HCT116 (cell line): Measurements from ENCODE around the gene FAM181A. TPM values are rescaled to one million over a fixed set of nuclear protein-coding genes. Genes with fewer than 3 reads are reported as not detected.

ENCODE experiments used
- ATAC-seq: fragments of 200-7000 bp; cut with Tn5 transposase; 2 replicates; pipeline ENCODE4 v1.9.1; 2020; ENCODE audit warnings: mild to moderate bottlenecking, moderate library complexity
- BruUV-seq: library from RNA; stranded (reverse); fragments of 400-500 nt; replicated peaks from 2 replicates; lab custom pipeline; 2021; lab: Mats Ljungman, UMichigan
- CTCF ChIA-PET: fragments of 300-600 bp; sonication (Branson Sonifier 250); formaldehyde crosslinking; loops from one replicate; lab custom pipeline; 2021; ENCODE audit warnings: antibody characterized with exemption; lab: Charles Lee
- POLR2A ChIA-PET: fragments of 300-600, 350-600 bp; sonication (Branson Sonifier 250); formaldehyde crosslinking; loops from one replicate; lab custom pipeline; 2021; ENCODE audit warnings: antibody characterized with exemption; lab: Charles Lee
- RAD21 ChIA-PET, 2 experiments: fragments of 300-600 bp; sonication (Branson Sonifier 250); formaldehyde crosslinking; loops; one replicate each; lab custom pipeline; 2023; ENCODE audit warnings: low total read pairs in 2 of 2; ENCODE audit not compliant: uncharacterized antibody in 2 of 2, unreplicated experiment in 2 of 2, low non-redundant PET in 1 of 2; lab: Charles Lee
- DNase-seq: peaks from one replicate; pipeline ENCODE4 v3.0.0-alpha.2; 2010; ENCODE audit warnings: low read depth, low spot score
- H2AFZ ChIP-seq: fragments of 200-600 bp; shearing (Covaris generic), sonication (generic); 2 replicates; pipeline ENCODE4 v1.6.1; 2017; ENCODE audit warnings: low read depth, mixed run types, mixed read lengths, antibody characterized with exemption, low read length; ENCODE audit not compliant: poor library complexity, severe bottlenecking
- H3K27ac ChIP-seq: 2 replicates; pipeline ENCODE4 v1.5.1; 2012; ENCODE audit warnings: low read depth, low read length
- H3K27me3 ChIP-seq: fragments of 200-600 bp; sonication (generic); 2 replicates; pipeline ENCODE4 v1.6.1; 2016; ENCODE audit warnings: mixed run types, low read length, mixed read lengths; ENCODE audit not compliant: insufficient read depth
- H3K36me3 ChIP-seq, 2 experiments: fragments of 200-500 bp in 1 of 2; fragments of 200-600 bp in 1 of 2; sonication (Bioruptor generic) in 1 of 2; sonication (generic) in 1 of 2; 2 replicates each; pipeline versions ENCODE4 v1.5.1 to v1.6.1; 2014 to 2016; ENCODE audit warnings: low read length in 2 of 2, inconsistent platforms in 1 of 2, mixed read lengths in 1 of 2, mixed run types in 1 of 2; ENCODE audit not compliant: insufficient read depth in 2 of 2, control insufficient read depth in 1 of 2
- H3K4me1 ChIP-seq, 2 experiments: fragments of 200-600 bp in 1 of 2; sonication (generic) in 1 of 2; 2 replicates each; pipeline versions ENCODE4 v1.5.1 to v1.6.1; 2012 to 2017; ENCODE audit warnings: low read length in 2 of 2, inconsistent platforms in 1 of 2, mild to moderate bottlenecking in 1 of 2, mixed read lengths in 1 of 2, mixed run types in 1 of 2, moderate library complexity in 1 of 2; ENCODE audit not compliant: insufficient read depth in 2 of 2, control insufficient read depth in 1 of 2
- H3K4me2 ChIP-seq: fragments of 200-600 bp; sonication (generic); 2 replicates; pipeline ENCODE4 v1.6.1; 2017; ENCODE audit warnings: mixed run types, low read length, mixed read lengths
- H3K4me3 ChIP-seq, 2 experiments: fragments of 200-600 bp in 1 of 2; sonication (generic) in 1 of 2; replicated peaks in 1 of 2; 2 replicates each; pipeline ENCODE4 v1.5.1; 2011 to 2016; ENCODE audit warnings: low read length in 2 of 2, control low read depth in 1 of 2, low read depth in 1 of 2, mild to moderate bottlenecking in 1 of 2, mixed read lengths in 1 of 2, mixed run types in 1 of 2
- H3K79me2 ChIP-seq: fragments of 200-600 bp; sonication (generic); 2 replicates; pipeline ENCODE4 v1.6.1; 2017; ENCODE audit warnings: mild to moderate bottlenecking, mixed run types, low read length, moderate library complexity, mixed read lengths; ENCODE audit not compliant: insufficient read depth
- H3K9ac ChIP-seq: fragments of 200-600 bp; sonication (generic); 2 replicates; pipeline ENCODE4 v1.6.1; 2016; ENCODE audit warnings: low read length, mixed read lengths
- H3K9me2 ChIP-seq: fragments of 200-600 bp; sonication (generic), shearing (Covaris generic); 2 replicates; pipeline ENCODE4 v1.6.1; 2017; ENCODE audit warnings: mixed run types, mild to moderate bottlenecking, moderate library complexity; ENCODE audit not compliant: insufficient read depth
- H3K9me3 ChIP-seq, 2 experiments: fragments of 200-500 bp in 1 of 2; fragments of 200-600 bp in 1 of 2; sonication (Bioruptor generic) in 1 of 2; sonication (generic) in 1 of 2; 2 replicates each; pipeline ENCODE4 v1.6.1; 2014 to 2017; ENCODE audit warnings: low read length in 2 of 2, mixed read lengths in 2 of 2, inconsistent platforms in 1 of 2, low read depth in 1 of 2, mild to moderate bottlenecking in 1 of 2, mixed run types in 1 of 2, moderate library complexity in 1 of 2; ENCODE audit not compliant: control insufficient read depth in 1 of 2, insufficient read depth in 1 of 2
- H4K20me1 ChIP-seq: fragments of 200-600 bp; sonication (generic), shearing (Covaris generic); 2 replicates; pipeline ENCODE4 v1.6.1; 2017; ENCODE audit warnings: mixed run types, mild to moderate bottlenecking, moderate library complexity; ENCODE audit not compliant: insufficient read depth
- ATF3 ChIP-seq: IDR thresholded peaks from 2 replicates; pipeline ENCODE4 v1.6.1; 2012
- CBX3 ChIP-seq: IDR thresholded peaks from 2 replicates; pipeline ENCODE4 v1.6.1; 2012; ENCODE audit warnings: low read depth
- CEBPB ChIP-seq: IDR thresholded peaks from 2 replicates; pipeline ENCODE4 v1.6.1; 2012; ENCODE audit warnings: low read depth
- CTCF ChIP-seq, 3 experiments: fragments of 200-600 bp in 1 of 3; sonication (generic) in 1 of 3; IDR thresholded peaks in 2 of 3; conservative IDR thresholded peaks in 1 of 3; 2 replicates each; pipeline ENCODE4 v1.5.1; 2012 to 2017; ENCODE audit warnings: low read depth in 2 of 3, low read length in 2 of 3, antibody characterized with exemption in 1 of 3, borderline replicate concordance in 1 of 3, control low read depth in 1 of 3, mild to moderate bottlenecking in 1 of 3, mixed read lengths in 1 of 3, mixed run types in 1 of 3, moderate library complexity in 1 of 3; ENCODE audit not compliant: insufficient read depth in 1 of 3
- ELF1 ChIP-seq: IDR thresholded peaks from 2 replicates; pipeline ENCODE4 v1.6.1; 2012; ENCODE audit warnings: low read depth, borderline replicate concordance
- EZH2 ChIP-seq: fragments of 200-600 bp; sonication (generic); IDR thresholded peaks from 2 replicates; pipeline ENCODE4 v1.6.1; 2017; ENCODE audit warnings: antibody characterized with exemption, mixed run types
- FOSL1 ChIP-seq: IDR thresholded peaks from 2 replicates; pipeline ENCODE4 v1.6.1; 2012; ENCODE audit warnings: low read depth
- MAX ChIP-seq: IDR thresholded peaks from 2 replicates; pipeline ENCODE4 v1.6.1; 2012
- POLR2AphosphoS5 ChIP-seq: IDR thresholded peaks from 2 replicates; pipeline ENCODE4 v1.6.1; 2011; ENCODE audit warnings: mild to moderate bottlenecking, low read depth, low read length, moderate library complexity
- RAD21 ChIP-seq: IDR thresholded peaks from 2 replicates; pipeline ENCODE4 v1.6.1; 2012; ENCODE audit warnings: low read depth, mild to moderate bottlenecking
- SIN3A ChIP-seq: IDR thresholded peaks from 2 replicates; pipeline ENCODE4 v1.6.1; 2012; ENCODE audit warnings: low read depth
- SP1 ChIP-seq: IDR thresholded peaks from 2 replicates; pipeline ENCODE4 v1.6.1; 2012; ENCODE audit warnings: low read depth
- SRF ChIP-seq: IDR thresholded peaks from 2 replicates; pipeline ENCODE4 v1.6.1; 2012; ENCODE audit warnings: low read depth
- ZFX ChIP-seq: fragments of 450-650 bp; IDR thresholded peaks from 2 replicates; pipeline ENCODE4 v1.6.1; 2017
- ZNF274 ChIP-seq: fragments of 200-500 bp; sonication (Bioruptor generic); IDR thresholded peaks from 2 replicates; pipeline ENCODE4 v1.6.1; 2014; ENCODE audit warnings: mild to moderate bottlenecking, low read depth, low read length, inconsistent platforms
- intact Hi-C: fragments of 100-400 bp; cut with micrococcal nuclease; formaldehyde crosslinking; loops from 2 replicates; pipeline ENCODE4 v1.10.0; 2022
- total RNA-seq: library from RNA; stranded (reverse); gene quantifications from one replicate; pipeline ENCODE4 v1.2.1, GENCODE V29; 2021; ENCODE audit not compliant: unreplicated experiment

The FAM181A gene
- total RNA-seq, 1 experiment from 2014 or later, result not detected

- TF ChIP-seq CTCF (IDR thresholded peaks at IDR 0.05 in 2 of 3, conservative IDR thresholded peaks at IDR 0.05 in 1 of 3; ENCODE audit: borderline replicate concordance in 1 of 3, insufficient read depth in 1 of 3, low read depth in 2 of 3, low read length in 2 of 3) (no peak), ZNF274 (no peak), SRF (no peak)
Observed at GRCh38 chr14:93936926-93937325, 9.8 kb downstream of the FAM181A start (continued).

GRCh38 chr14:93937519-93937918 is 10.4 kb downstream of the FAM181A start:
- no peak for ATAC-seq
- CTCF ChIA-PET, result interaction anchor here (0.7 to 9.4 kb wide), 5 partner anchors 32 to 242 kb away, joined by 3 to 120 read pairs (median 4); partner anchors contain the start of gene CCDC197
- no peaks in the 10 kb centered on the region for H3K9me2 ChIP-seq

More at GRCh38 chr14:93937519-93937918, 10.4 kb downstream of the FAM181A start:
- no peak for DNase-seq
- Histone ChIP-seq H2AFZ (no peak overlapping the region), H3K9me3 (no peaks in the 10 kb centered on the region), H3K4me1 (peaks cover 19 to 41% of the 10 kb centered on the region in 2 experiments), H3K79me2 (no peaks in the 10 kb centered on the region), H3K4me2 (no peak overlapping the region), H3K4me3 (no peak overlapping the region), H3K36me3 (no peaks in the 10 kb centered on the region), H3K27me3 (no peaks in the 10 kb centered on the region), H3K27ac (no peak overlapping the region), H3K9ac (no peak overlapping the region), H4K20me1 (no peaks in the 10 kb centered on the region)
- no peak for TF ChIP-seq ZNF274
- TF ChIP-seq CBX3, result no peak
- TF ChIP-seq POLR2AphosphoS5, result no peak
- TF ChIP-seq ATF3, result no peak
- TF ChIP-seq CEBPB, result no peak
- TF ChIP-seq SIN3A, result no peak
- no peak for TF ChIP-seq MAX
- TF ChIP-seq EZH2, result no peak
- TF ChIP-seq ELF1, result no peak
- no peak for TF ChIP-seq ZFX
- TF ChIP-seq SRF, result no peak
- no peak for TF ChIP-seq RAD21
- no peak for TF ChIP-seq FOSL1
- no peak for TF ChIP-seq SP1
- ChIA-PET POLR2A (no interaction called here), RAD21 (no interaction called here)
- intact Hi-C loops, result no loop called here
- BruUV-seq, result no TSS peak
